NCI-H2107 (cell line): ENCODE measurements around the gene GTPBP3.

Experiments used
- DNase-seq: peaks from one replicate; lab custom pipeline; 2025; lab: John Stamatoyannopoulos, UW

Gene GTPBP3

DNA sequence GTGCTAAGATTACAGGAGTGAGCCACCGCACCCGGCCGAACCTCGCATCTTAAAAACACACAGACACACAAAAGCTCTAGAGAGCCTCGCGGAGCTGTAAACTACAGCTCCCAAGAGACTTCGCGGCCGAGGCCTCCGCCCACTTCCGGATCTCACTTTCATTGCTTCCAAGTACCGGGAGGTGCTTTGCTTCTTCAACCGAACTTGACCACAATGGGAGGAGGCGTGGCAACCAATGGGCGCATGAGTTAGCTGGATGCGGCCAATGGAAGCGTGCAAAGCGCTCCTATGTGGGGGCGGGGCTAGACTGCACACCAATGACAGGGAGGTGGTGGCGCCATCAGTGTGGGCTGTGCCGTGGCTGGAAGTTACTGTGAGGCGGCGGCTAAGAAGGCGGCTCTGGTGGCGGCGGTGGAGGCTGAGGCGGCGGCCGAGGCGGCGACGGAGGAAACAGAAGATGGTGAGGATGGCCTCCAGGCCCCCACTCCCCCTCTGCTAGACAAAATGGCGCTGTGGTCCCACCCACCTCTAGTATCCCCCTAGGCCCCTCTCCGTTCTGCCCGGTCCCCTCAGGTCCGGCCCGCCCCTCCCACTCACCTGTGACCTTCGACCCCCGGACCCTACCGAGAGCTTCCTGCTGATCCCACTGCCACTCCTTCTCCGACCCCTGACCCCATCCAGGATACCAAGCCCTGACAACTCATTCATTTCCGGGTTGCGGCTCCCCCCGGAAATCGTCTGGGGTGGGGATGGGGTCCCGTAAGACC is 28.0 kb upstream of the GTPBP3 start, which contains the start of gene DDA1:
DDA1 (plus strand) TSS at position 366 of the 767 bp plus-strand sequence; CDS start at position 458, 92 bp downstream.
- peak; percentile 98 for DNase-seq

DNA sequence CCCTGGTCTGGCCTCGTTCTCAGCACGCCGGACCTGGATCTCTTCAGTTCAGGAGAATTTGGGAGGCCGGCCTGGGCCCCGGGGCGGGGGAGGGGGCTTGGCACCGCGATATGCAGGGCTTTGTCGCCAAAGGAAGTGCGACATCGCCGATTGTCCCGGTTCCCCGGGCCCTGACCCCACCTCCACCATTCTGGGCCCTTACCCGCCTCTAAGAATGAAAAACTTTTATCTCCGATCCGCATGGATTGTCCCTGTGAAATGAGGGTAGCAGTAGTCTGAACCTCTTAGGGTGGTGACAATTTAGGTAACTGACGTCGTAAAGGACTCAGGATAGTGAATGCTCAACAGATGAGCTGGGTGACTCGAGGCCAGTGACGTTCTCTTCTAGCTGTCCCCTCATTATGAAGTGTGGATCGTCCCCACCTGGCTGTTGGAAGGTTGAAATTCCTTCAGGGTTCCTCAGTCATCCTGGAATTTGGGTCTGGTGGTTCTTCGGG is 27.3 kb upstream of the GTPBP3 start:
- DNase-seq, result no peak

DNA sequence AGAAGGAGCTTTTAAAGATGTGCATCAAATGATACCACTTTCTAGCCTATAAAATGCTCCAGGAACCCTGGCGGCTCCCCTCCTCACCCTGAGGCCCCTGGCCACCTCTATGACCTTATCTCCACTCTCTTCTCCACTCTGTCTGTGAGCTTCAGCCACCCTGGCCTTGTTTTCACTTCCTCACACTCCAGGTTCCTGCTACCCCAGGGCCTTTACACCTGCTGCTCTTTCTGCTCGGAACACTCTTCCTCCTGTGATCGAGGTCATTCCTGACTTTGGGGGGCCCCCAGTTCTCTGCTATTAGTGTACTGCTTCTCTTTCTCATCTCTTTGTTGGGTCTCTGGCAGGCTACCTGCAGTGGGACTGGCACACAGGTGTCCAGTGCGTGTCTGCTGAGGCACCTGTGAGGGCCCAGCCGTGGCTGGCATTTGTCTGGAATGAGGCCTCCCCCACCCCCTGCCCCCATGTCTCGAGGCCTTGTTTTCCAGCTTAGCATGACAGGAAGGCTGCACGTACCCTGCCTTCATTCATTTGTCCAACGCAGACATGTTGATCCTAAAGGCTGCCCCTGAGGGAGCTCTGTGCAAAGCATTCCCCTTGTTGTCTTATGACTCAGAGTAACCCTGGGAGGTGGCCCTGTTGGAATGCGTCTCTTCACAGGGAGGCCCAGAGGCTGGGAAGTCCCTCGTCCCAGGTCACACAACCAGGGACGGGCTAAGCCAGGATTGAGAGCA is 25.7 kb upstream of the GTPBP3 start:
- no peak for DNase-seq

DNA sequence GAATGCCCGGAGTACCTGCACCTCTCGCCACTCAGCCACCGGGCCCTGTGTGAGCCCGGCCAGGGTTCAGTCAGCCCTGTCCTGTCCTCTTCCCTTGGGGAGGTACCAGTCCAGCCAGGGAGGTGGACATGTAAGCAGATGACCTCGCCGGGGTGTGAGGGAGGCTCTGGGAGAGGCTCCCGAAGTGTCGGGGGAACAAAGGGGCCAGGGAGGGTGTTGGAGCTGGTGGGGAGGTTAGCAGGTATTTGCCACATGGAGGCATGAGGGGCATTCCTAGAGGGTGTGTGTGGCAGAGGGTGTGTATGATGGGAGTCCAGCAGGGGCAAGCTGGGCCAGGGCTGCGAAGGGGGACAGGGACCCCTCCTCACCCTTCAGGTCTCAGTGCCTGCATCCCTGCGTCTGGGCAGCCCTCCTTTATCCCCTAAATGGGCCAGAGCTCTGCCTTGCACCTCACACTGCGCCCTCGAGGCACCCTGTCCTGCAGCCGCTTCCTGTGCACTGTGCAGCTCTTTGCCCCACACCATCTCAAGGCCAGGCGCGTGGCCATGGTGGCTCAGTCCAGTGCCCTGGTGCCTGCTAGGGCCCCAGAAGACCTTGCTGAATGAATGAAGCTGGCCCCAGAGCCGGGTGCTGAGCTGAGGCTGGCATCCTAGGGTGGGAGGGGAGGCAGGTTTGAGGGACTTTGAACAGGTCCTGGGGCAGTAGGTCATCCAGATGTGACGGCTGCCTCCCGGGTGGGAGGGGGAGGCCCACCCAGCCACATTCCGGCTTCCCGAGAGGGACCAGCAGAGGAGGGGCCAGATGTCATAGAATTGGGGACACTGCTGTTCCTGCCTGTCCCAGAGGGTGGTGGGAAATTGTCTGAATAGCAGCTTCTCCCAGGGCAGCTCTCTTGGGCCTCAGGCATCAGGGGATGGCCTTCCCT is 24.9 kb upstream of the GTPBP3 start:
- no peak for DNase-seq

DNA sequence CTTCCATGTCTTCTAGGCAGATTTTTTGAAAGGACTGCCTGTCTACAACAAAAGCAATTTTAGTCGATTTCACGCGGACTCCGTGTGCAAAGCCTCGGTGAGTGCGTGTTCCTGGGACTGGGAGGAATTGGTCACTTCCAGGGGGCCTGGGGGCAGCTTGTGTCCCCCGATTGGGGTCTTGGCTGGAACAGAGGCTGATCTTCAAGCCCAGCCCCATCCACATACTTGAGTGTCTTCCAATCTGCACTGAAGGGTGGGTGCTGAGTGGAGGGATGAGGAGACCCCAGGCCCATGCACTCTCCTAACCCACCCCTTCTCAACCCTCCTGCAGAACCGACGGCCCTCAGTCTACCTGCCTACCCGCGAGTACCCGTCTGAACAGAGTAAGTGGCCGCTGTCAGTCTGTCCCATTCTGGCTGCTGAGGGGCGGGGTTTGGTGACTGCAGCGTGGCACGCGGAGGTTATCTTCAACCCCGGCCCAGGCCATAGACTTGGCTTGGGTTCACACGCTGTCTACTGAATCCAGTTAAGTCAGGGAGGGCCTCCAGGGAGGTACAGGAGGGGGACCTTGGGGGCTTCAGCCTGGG is 23.3 kb upstream of the GTPBP3 start:
- DNase-seq, result no peak

DNA sequence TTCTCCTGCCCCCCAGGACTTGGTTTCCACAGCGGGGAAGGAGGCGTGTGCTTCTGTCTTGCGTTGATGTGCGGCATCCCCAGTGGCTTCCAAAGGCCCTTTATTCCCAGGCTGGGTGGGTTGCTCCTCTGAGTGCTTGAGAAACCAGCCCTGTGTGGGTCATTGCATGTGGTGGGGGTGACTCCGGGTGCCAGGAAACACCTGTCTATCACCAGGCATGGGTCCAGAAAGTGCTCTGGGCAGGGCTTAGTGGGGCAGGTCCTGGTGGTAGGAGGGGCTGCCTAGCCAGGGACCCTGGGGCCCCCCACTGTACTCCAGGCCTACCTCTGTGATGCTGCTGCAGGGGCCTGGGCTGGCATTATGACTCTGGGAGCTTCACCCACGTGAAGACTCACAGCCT is 18.4 kb upstream of the GTPBP3 start:
- no peak for DNase-seq

DNA sequence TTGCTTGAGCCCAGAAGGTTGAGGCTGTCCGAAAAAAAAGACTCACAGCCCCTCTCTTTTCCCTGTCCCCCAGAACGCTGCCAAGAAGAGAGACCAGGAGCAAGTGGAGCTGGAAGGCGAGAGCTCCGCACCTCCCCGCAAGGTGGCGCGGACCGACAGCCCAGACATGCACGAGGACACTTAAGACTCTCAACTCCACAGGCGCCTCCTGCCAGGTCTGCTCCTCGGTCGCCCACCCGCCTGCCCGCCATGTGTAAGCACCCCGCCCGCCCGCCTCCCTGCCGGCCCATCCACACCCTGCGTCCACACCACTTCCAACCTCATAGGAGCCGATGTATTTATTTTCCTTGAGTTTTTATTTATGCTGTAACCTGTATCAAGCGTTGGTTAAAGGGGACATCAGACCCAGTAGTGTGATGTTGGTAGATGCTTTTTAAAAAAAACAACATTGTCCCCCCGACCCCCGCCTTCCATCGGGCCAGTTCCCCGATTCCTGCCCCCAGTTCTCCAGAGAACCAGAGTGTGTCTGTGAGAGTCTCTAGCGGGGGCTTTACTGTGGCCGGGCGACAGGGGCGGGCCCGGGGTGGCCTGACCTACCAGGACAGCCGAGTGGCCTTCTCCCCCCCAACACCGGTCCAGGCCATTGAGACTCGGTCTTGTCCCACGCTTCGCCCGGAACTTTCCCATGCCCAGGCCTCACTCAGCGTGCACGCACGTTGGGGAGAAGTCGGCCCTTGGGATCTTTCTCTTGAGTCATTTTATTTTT is 17.7 kb upstream of the GTPBP3 start:
- DNase-seq, result no peak

DNA sequence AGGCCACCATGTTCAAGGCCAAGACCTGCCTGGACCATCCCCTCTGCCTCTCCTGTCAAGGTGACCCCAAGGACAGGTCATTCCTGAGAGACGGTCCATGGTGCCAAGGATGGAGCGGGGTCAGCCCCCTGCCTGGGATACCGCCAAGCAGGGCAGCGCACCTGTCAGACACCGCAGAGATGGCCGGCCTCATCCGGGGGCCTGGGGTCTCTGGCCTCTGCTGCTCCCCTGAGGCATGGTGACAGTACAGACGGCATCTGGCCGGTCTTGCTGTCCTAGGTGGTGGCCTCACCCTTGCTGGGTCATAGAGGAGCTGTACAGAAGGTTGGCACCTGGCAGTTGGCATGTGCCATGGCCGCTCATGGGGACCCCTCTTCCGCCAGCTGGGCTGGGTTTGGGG is 16.9 kb upstream of the GTPBP3 start:
- DNase-seq, result no peak

DNA sequence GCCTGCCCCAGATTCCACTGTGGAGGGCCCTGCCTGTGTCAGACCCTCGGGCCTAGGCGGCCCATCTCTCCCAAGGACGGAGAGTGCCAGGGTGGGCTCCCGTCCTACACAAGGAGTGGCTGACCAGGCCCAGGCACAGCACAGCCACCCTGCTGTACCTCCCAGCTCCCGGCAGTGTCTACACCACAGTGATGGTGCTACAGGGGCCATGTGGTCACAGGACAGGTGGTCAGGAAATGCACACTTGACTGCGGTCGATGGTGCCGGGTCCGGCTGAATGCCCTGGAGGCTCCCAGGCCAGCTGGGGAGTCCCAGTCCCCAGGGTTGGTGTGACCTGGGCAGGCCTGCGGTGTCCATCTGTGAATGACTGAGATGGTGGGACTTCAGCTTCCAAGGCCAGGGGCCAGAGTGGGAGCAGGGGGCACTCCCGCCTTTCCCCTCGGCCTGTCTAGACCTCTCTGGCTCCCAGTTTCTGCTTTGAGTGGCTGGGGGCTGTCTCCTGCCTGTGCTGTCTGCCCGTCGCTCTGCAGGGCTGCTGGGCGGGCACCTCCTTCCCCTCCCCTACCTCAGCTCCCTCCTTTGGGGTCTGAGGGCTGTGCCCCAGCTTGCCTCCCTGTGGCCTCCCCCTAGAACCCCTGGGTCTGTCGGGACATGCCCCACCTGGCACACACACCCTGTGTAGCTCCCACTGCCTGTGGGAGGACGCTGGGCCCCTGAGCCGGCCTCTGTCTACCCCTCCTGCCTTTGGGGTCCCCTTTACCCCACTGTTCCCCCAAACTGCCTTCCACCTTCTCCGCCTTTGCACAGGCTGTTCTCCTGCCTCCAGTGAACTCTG is 15.5 kb upstream of the GTPBP3 start:
- no peak for DNase-seq

DNA sequence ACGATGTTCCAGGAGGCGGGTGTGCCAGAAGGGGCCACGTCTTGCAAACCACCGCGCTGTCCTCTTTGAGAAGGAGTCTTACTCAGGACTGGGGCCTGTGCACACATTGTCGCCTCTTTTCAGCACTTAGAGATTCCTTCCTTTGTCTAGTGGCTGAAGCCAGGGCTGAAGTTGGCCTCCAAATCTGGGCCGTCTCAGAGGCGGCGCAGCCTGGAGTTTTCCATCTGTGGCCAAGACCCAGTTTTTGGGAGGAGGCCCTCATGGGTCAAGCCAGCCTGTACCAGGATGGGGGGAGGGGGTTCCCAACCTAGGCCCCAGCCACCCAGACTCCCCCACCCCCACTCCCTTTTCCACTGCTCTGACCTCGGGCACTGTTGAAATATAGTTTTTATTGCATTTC is 14.5 kb upstream of the GTPBP3 start:
- no peak for DNase-seq

DNA sequence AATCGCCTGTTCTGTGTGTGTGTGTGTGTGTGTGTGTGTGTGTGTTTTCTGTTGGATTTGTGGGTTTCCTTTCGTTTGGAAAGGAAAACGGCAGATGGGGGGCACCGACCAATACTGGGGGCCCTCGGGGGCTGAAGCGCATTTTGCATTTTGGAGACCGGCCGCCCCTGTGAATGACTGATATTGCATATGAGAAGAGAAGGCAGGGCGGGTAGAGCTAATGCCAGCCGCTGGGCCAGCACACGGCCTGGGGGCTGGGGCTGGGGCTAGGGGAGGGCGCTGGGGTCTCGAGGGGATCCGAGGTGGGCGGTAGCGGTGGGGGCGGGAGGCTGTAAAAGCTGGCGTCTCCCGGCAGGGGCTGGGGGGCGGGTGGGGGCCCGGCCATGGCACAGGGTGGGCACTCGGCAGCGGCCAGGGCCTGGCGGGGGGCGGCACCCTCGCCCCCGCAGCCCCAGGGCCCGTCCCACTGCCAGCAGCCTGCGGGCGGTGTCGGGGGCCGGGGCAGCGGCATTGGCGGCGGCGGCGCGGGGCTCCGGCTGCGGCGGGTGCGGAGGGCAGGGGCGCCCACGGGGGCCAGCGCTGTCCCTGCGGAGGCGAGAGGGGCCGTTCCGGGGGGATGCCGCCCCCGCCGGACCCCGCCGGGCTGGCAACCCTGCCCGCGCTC is 13.9 kb upstream of the GTPBP3 start:
- no peak for DNase-seq

DNA sequence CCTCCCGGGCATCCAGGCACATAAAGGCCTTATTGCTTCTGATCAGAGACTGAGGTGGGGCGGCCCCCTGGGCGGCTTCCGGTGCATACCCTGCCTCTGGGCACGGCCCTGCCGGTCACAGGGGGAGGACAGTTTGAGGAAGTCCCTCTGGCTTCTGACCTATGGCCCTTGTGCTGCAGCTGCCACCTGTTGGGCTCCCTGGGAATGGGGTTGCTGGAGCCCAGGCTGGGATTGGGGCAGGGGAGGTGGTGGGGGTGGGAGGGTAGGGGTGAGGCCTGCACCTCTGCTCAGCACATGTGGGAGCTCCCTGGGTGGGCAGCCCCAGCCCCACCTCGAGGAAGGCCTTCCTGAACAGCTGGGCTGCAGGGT is 13.4 kb upstream of the GTPBP3 start:
- DNase-seq, result no peak

DNA sequence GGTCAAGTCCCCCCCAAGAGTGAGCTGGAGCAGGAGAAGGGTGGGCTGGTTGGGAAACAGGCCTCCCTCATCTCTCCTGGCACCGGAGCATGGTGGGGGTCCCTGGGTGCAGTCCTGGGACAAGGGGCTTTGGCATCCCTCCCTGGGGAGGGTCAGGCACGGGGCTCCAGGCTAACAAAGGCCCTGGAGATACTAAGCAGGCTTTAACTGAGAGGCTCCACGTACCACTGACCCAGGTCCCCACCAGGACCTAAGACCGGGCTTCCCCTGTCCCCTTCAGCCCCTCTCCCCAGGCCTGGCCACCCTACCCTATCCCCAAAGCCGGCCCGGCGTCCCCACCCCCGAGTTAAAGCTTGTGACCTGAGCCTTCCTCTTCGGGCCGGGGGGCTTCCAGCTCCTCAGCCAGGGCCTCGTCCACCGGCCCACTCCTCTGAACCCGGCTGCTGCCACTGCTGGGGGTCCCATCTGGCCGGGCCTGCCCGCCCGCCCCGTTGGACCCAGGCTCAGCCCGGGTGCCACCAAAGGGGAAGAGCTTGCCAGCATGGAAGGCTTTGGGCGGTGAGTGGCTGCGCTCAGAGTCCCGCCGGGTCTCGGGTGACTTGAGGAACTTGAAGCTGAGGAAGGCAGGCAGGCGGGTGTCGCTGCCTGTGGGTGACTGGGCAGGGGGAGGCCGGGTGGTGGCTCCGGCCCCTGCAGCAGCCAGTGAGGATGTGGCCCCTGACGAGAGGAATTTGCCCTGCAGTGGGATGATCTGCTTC is 12.8 kb upstream of the GTPBP3 start:
- no peak for DNase-seq

DNA sequence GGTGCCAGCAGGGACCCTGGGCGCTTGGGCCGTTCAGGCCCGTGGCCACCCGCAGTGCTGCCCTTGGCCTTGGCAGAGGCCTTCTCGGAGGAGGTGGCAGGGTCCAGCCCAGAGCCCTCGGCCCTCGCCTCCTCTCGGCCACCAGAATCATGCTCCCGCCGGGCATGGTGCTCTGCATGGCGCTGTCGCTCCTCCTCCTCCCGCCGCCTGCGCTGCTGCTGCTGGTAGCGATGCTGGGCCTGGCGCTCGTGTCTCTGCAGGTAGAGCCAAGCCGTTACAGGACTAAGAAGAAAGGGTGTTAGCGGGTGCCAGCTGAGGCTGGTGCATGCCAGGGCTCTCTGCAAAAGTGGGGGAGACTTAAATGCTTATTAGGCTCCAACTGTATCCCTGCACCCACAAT is 12.2 kb upstream of the GTPBP3 start:
- DNase-seq, result no peak

DNA sequence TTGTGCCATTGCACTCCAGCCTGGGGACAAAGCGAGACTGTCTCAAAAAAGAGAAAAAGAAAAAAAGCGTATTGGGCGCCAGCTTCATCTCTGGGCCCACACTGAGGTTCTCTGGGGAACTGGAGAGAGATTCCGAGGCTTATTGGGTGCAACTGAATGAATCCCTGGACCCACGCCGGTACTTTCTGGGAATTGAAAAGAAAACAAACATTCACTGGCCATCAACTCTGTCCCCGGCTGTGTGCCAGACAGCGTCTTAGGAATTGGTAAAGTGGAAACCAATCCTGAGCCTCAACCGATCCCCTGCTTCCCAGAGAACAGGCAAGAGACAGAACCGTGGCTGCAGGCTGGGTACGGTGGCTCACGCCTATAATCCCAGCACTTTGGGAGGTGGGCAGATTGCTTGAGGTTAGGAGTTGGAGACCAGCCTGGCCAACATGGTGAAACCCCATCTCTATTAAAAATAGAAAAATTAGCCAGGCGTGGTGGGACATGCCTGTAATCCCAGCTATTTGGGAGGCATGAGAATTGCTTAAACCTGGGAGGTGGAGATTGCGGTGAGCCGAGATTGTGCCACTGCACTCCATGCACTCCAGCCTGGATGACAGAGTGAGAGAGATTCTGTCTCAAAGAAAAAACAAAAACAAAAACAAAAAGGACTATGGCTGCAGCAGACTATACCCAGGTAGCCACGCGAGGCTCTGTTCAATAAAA is 11.3 kb upstream of the GTPBP3 start:
- no peak for DNase-seq

DNA sequence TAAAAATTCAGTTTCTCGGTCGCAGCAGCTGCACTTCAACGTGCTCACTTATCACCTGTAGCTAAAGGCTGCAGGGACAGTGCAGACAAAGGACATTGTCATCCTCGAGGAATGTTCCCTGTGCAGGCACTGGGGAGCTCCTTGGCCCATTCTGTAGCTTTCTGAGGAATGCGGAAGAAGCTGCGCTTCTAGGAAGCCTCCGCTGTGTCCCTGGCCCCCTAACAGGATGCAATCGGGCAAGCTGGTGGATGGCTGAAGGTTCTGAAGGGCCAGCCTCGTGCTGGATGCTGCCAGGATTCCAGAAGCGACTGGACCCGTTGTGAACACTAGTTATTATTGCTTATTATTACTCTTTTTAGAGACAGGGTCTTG is 10.8 kb upstream of the GTPBP3 start:
- no peak for DNase-seq

DNA sequence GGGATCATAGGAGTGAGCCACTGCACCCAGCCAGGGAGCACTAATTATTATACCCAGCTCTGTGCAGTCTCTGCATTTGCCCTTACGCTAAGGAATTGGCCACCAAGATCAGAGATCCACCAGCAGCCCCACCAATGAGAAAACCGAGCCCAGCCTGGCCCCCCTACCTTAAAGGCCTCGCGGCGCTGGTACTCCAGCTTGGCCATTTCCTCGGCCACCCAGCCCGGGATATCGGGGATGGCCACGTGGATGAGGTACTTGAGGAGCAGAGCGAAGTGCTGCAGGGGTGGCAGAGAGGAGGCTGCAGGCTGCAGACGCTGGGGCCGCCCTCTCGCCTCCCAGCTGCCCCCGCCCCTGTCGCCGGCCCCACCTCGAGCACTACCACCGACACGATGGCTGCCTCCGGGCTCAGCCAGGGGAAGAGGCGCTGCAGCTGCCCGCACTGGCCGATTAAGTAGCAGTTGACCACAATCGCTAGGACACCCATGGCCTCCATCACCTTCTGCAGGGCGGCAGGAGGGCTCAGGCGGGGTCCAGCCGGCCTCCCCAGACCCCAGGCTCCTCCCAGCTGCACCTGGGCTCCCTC is 10.2 kb upstream of the GTPBP3 start:
- DNase-seq, result no peak
